SU-DHL-6 (cell line): Measurements from ENCODE around the gene CLUH.

Experiments used
- H2AFZ ChIP-seq: fragments of 200-600 bp; sonication (generic); 2 replicates; pipeline ENCODE4 v1.6.1; 2014; ENCODE audit warnings: low read depth, mild to moderate bottlenecking, moderate library complexity, mixed read lengths, antibody characterized with exemption, low read length; ENCODE audit not compliant: severe bottlenecking
- H3F3A ChIP-seq: fragments of 200-600 bp; shearing (Covaris generic); 2 replicates; pipeline ENCODE4 v1.6.0; 2016; ENCODE audit warnings: antibody characterized with exemption, mild to moderate bottlenecking; ENCODE audit not compliant: insufficient read depth
- H3K27ac ChIP-seq: fragments of 200-600 bp; sonication (generic); 2 replicates; pipeline ENCODE4 v1.5.1; 2016; ENCODE audit warnings: low read depth, mild to moderate bottlenecking, low read length, moderate library complexity, mixed read lengths
- H3K27me3 ChIP-seq: fragments of 200-600 bp; sonication (generic), shearing (Covaris generic); 2 replicates; pipeline ENCODE4 v1.6.0; 2014; ENCODE audit warnings: mild to moderate bottlenecking, low read length
- H3K36me3 ChIP-seq: fragments of 200-600 bp; sonication (generic); 2 replicates; pipeline ENCODE4 v1.6.1; 2014; ENCODE audit warnings: mild to moderate bottlenecking, low read length, mixed read lengths
- H3K4me2 ChIP-seq: fragments of 300-600, 200-600 bp; shearing (Covaris generic), sonication (generic); 2 replicates; pipeline ENCODE4 v1.6.0; 2014; ENCODE audit warnings: low read length, low read depth, mild to moderate bottlenecking; ENCODE audit not compliant: poor library complexity, severe bottlenecking
- H3K4me3 ChIP-seq: fragments of 200-600 bp; sonication (generic); 2 replicates; pipeline ENCODE4 v1.5.1; 2014; ENCODE audit warnings: antibody characterized with exemption, low read length, mild to moderate bottlenecking, mixed read lengths; ENCODE audit not compliant: insufficient read depth, poor library complexity, severe bottlenecking
- H3K79me2 ChIP-seq: fragments of 200-600 bp; sonication (generic); 2 replicates; pipeline ENCODE4 v1.6.1; 2014; ENCODE audit warnings: mild to moderate bottlenecking, low read length, moderate library complexity; ENCODE audit not compliant: insufficient read depth
- H3K9ac ChIP-seq: fragments of 200-600 bp; sonication (generic); 2 replicates; pipeline ENCODE4 v1.7.0; 2014; ENCODE audit warnings: mild to moderate bottlenecking, low read length
- H3K9me2 ChIP-seq: fragments of 200-600 bp; sonication (generic); replicated peaks from 2 replicates; pipeline ENCODE4 v1.6.1; 2014; ENCODE audit warnings: low read length; ENCODE audit not compliant: insufficient read depth
- H3K9me3 ChIP-seq: fragments of 200-600 bp; sonication (generic); 2 replicates; pipeline ENCODE4 v1.6.1; 2014; ENCODE audit warnings: low read length, mixed read lengths; ENCODE audit not compliant: insufficient read depth
- H4K20me1 ChIP-seq: fragments of 200-600 bp; sonication (generic); 2 replicates; pipeline ENCODE4 v1.6.1; 2014; ENCODE audit warnings: low read depth, mild to moderate bottlenecking, antibody characterized with exemption, low read length, moderate library complexity, mixed read lengths
- EZH2phosphoT487 ChIP-seq: fragments of 200-600 bp; sonication (generic), shearing (Covaris generic); conservative IDR thresholded peaks from 2 replicates; pipeline ENCODE4 v1.6.1; 2018; ENCODE audit warnings: mild to moderate bottlenecking, antibody characterized with exemption, low read length, moderate library complexity, mixed read lengths
- TF ChIP-seq, protein P1 (sequence below): fragments of 200-600 bp; sonication (generic); IDR thresholded peaks from one replicate; pipeline ENCODE4 v1.5.1; 2017; ENCODE audit warnings: antibody characterized with exemption, mild to moderate bottlenecking, low read length, moderate library complexity; ENCODE audit not compliant: insufficient read depth, poor library complexity, severe bottlenecking

Gene CLUH

GRCh38 chr17:2709183-2709661 is 2.3 kb downstream of the CLUH start:
- Histone ChIP-seq H3K9me3 (no peaks in the 10 kb centered on the region), H3K36me3 (no peaks in the 10 kb centered on the region), H3K4me3 (peak overlapping the region; percentile 56), H3K4me2 (peak overlapping the region; percentile 77), H3K27me3 (no peaks in the 10 kb centered on the region), H3F3A (no peaks in the 10 kb centered on the region), H3K9me2 (no peaks in the 10 kb centered on the region), H3K9ac (peak overlapping the region; percentile 66), H4K20me1 (no peaks in the 10 kb centered on the region; the same call in 1 of the 2 replicates), H2AFZ (no peak overlapping the region), H3K27ac (peak overlapping the region; percentile 35), H3K79me2 (peaks cover 71% of the 10 kb centered on the region)
- TF ChIP-seq EZH2phosphoT487 = no peak
- TF ChIP-seq, protein P1, sequence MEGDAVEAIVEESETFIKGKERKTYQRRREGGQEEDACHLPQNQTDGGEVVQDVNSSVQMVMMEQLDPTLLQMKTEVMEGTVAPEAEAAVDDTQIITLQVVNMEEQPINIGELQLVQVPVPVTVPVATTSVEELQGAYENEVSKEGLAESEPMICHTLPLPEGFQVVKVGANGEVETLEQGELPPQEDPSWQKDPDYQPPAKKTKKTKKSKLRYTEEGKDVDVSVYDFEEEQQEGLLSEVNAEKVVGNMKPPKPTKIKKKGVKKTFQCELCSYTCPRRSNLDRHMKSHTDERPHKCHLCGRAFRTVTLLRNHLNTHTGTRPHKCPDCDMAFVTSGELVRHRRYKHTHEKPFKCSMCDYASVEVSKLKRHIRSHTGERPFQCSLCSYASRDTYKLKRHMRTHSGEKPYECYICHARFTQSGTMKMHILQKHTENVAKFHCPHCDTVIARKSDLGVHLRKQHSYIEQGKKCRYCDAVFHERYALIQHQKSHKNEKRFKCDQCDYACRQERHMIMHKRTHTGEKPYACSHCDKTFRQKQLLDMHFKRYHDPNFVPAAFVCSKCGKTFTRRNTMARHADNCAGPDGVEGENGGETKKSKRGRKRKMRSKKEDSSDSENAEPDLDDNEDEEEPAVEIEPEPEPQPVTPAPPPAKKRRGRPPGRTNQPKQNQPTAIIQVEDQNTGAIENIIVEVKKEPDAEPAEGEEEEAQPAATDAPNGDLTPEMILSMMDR = no peak

GRCh38 chr17:2708585-2709182 is 2.9 kb downstream of the CLUH start:
- Histone ChIP-seq H3F3A (no peaks in the 10 kb centered on the region), H3K27ac (peak overlapping the region; percentile 35), H3K79me2 (peaks cover 74% of the 10 kb centered on the region), H3K36me3 (no peaks in the 10 kb centered on the region), H3K9me2 (no peaks in the 10 kb centered on the region), H3K4me2 (peak overlapping the region; percentile 77), H3K4me3 (peak overlapping the region; percentile 56), H4K20me1 (no peaks in the 10 kb centered on the region; the same call in 1 of the 2 replicates), H3K9me3 (no peaks in the 10 kb centered on the region), H3K9ac (peak overlapping the region; percentile 66), H3K27me3 (no peaks in the 10 kb centered on the region), H2AFZ (no peak overlapping the region)
- TF ChIP-seq EZH2phosphoT487 = no peak
- TF ChIP-seq, protein P1 = no peak

DNA sequence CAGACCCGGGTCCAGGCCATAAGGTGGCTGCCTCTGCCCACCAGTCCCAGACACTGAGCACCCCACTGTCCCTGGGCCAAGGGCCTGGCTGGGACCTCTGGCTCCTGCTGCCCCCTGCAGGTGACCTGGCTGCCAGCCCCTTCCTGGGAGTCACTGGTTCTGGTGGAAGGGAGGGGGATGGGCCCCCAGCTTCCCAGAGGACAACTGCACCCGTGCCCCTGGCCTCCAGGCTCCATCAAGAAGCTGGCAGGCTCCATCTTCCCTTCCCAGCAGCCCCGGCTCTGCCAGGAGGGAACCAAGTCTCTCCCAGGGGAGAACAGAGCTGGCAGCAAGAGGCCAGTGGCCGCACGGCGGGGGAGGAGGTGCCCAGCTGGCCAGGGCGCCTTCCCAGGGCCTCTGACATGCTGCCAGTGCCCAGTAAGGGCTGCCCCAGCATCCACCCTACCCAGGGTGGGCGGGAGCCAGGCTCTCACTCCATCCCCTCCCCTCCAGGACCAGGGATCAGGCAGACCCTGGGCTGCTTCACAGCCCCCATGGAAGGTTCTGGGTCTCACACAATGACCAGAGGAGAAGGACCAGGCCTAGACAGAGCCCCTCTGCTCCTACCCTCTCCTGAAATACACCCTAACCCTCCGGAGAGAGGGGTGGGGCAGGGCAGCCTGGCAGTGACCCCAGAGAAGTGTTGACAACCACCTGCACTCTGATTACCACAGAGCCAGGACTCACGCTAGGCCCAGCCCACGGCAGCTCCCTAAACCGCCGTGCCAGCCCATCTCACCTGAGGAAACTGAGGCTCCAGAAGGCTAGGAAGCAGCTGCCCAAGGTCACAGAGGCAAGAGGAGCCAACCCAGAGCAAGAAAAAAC is 3.6 kb downstream of the CLUH start:
- Histone ChIP-seq H3K9ac (0 out of 2 replicates have a peak overlapping the region, but pooled peaks have one; percentile 15), H3K27ac (no peak overlapping the region), H4K20me1 (no peaks in the 10 kb centered on the region; the same call in 1 of the 2 replicates), H3K9me2 (no peaks in the 10 kb centered on the region), H3K9me3 (no peaks in the 10 kb centered on the region), H3K79me2 (peaks cover 74% of the 10 kb centered on the region), H2AFZ (no peak overlapping the region), H3K4me3 (no peak overlapping the region), H3K27me3 (no peaks in the 10 kb centered on the region), H3K36me3 (no peaks in the 10 kb centered on the region), H3K4me2 (peak overlapping the region; percentile 77), H3F3A (no peaks in the 10 kb centered on the region)
- TF ChIP-seq, protein P1 = peak; percentile 31
- TF ChIP-seq EZH2phosphoT487 = no peak
